HG03108 (cell line): ENCODE measurements around the gene EVPL.
"Not testable (repeated sequence)": the region's sequence is repeated elsewhere in the genome, so short reads cannot be mapped to it uniquely, and the experiment has no call there.

ENCODE experiments used
- ATAC-seq: cut with Tn5 transposase; IDR thresholded peaks from one replicate; pipeline ENCODE4 v1.9.1; 2021; ENCODE audit warnings: moderate library complexity; ENCODE audit not compliant: unreplicated experiment

Gene EVPL

GRCh38 chr17:75969044-75969443, 58.1 kb downstream of the EVPL start:
- not testable (repeated sequence) for ATAC-seq

- no peak for ATAC-seq
Observed at GRCh38 chr17:75965468-75965867, 61.6 kb downstream of the EVPL start.

GRCh38 chr17:75959839-75960511, 67.1 kb downstream of the EVPL start:
- ATAC-seq = no peak

- ATAC-seq = no peak
Observed at GRCh38 chr17:75959051-75959838, 67.9 kb downstream of the EVPL start.
